Right lung (tissue), 5 donors: Measurements from ENCODE around the gene OLIG3. TPM values are rescaled to one million over a fixed set of nuclear protein-coding genes. Genes with fewer than 3 reads are reported as not detected.

Experiments used
- DNase-seq, 2 donors: peaks; one replicate each; pipeline ENCODE4 v3.0.0-alpha.2; 2013
- polyA plus RNA-seq, 5 donors: library from polyadenylated mRNA; unstranded; fragments of 120-200 nt; gene quantifications; one replicate each; pipeline versions ENCODE4 v1.2.1 to v1.2.3, GENCODE V29; 2013; ENCODE audit warnings: inconsistent platforms in 1 of 5, low replicate concordance in 1 of 5; ENCODE audit not compliant: insufficient read length in 5 of 5, insufficient read depth in 1 of 5

OLIG3 gene
- polyA plus RNA-seq, 5 donors: not detected

DNA sequence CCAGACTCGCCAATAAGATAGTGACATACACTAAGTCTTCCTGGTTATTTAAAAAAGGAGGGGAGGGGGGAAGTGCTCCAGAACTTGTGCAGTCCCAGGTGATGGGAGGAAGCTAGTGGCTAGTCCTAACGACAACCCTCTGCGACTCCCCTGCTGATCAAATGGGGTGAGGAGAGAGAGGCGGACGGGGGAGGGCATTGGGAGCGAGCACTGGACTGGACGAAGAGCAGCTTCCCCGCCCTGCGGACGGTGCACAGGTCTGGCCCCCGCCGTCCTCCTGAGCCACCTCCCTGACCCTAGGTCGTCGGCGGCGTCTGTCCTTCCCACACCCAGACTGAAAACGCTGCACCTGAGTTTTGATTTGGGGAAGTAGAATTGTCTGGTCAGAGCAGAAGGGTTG, 2.2 kb upstream of the OLIG3 start:
- no peak for DNase-seq

DNA sequence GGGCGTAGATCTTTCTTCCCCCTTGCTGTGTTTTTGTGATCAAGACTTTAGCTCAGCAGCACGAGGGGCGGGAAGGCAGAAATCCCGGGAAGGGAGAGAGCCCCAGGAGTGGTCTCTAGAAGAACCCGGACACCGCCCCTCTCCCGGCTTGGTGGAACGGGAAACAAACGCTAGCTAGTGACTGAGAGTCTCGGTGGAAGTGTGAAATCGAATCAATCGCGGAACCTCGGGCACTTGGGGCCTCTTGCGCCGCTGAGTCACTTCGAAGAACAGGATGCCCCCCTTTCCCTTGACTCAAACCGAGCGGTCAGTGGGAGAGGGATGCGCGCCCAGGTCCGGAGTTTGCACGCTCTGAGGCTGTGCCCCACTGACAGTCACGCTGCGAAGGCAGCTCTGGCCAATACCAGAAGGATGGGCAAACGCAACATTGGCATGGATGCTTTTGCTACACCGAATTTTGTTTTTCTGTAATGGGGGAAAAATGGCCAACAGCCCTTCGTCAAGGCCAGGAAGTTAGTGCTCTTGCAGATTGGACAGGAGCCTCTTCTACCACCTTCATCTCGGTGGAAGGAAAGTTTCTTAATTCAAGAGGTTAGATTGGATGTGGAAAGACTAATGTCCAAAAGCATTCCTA, 1.6 kb upstream of the OLIG3 start:
- DNase-seq: no peak

DNA sequence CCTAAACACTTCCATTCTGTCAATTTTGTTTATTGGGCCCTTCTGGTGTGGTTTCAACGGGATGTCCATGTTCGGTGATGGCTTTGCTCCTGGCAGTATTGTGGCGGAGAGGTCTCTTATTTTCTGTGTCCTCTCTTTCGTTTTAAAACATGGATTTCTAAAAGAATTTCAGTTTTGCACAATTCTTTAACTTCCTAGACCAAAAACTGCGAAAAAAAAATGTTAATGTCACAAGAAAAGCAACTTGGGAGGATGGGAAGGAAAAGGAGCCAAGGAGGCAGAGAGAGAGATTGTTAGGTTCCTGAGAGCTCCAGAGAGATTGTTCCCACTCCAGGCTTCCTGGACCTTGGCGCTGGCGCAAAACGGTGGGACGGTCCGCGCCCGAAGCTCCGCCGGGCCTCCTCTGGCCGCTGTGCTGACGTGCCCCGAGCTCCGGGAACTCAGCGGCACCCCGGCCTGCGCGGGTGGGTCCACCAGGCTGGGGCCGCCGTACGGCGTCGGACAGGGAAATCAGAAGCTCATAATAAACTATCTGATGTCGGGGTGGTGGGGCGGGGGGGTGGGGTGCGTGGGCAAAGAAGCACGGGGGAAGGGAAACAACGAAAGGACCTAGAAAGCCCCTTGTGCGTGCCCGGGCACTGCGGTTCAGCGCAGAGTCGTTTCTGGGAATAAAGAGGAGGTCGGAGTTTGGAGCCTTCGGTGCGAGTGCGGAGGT, 951 bp upstream of the OLIG3 start:
- no peak for DNase-seq

DNA sequence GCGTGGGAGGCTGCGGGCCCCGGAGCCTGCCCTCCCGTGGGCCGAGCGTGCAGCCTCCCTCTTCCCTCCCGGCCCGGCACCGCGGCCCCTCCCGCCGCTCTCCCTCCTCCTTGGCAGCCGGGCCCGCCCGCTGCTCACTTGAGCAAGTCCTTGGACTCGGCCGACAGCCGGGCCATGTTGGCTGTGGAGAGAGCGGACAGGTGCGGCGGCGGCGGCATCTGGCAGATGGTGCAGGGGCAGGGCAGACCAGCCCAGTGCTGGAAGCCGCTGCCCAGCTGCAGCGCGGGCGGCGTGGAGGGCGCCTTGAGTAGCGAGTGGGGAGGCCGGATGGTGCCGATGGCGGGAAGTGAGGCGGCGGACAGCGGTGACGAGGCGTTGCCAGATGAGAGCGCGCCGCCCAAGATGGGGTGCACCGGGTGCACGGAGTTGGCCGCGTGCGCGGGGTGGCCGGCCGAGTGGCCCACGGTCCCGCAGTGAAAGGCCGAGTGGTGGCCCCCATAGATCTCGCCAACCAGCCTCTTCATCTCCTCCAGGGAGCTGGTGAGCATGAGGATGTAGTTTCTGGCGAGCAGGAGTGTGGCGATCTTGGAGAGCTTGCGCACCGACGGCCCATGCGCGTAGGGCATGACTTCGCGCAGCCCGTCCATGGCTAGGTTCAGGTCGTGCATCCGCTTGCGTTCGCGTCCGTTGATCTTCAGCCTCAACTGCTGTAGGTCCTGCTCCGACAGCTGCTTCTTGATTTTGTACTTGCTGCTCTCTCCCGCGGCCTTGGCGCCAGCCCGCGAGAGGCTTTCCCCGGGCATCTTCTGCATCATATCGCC, 766 bp downstream of the OLIG3 start:
- DNase-seq: peak in 1 of 2 donors; percentile 6

DNA sequence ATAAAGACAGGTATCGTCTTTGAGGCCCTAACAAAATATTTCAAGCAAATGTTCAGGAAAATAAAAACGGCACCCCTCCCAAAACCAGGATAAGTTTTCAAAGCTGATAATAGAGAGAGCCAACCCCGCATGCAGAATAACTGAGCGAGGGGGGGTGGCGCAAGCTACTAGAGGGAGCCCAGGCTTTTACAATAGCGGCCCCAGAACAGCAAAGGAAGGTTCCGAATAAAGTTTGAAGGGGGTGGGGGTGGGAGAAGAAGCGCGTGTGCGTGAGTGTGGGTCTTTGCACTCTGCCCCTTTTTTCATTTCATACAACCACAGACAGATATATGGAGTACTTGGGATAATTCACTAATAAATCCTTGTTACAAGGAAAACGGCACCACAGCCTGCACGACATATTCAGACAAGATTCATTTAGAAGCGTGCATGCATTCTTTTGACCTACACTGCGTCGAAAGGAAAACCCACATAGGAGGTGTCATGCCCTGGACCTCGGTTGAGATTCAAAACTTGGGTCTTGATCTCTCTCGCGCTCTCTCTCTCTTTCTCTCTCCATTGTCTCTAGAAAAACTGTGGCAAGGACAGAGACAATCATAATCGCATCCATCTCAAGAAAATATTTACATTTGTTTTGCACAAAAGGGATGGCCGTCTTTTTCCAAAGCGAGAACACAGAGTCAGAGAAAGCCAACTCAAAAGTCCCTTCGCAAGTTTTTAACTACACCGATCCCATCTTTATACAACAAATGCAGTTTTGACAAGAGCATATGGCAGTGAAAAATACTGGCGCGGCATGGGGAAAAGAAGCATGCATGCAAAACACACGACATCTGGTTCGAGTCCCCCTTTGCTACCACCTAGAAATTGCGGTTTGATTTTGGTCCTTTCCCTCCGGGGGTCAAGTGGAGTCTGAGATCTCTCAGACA, 1.6 kb downstream of the OLIG3 start:
- no peak for DNase-seq

DNA sequence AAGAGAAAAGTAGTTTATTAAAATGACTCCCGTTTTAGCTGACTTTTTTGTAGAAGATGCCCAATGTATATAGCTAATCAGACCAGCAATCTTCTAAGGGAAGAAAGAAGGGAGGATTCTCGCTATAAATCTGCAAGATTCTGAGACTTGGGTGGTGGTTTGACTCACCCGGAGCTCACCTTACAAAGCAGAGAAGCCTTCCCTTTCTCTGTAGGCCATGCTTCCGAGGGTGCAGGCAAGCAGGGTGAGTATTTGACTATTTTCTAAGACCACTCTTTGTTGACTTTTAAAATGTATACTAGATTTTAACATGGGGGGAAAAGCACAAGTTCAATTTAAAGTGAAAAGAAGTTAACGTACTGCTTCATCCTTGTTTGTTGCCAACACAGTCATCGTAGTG, 2.7 kb downstream of the OLIG3 start:
- no peak for DNase-seq

DNA sequence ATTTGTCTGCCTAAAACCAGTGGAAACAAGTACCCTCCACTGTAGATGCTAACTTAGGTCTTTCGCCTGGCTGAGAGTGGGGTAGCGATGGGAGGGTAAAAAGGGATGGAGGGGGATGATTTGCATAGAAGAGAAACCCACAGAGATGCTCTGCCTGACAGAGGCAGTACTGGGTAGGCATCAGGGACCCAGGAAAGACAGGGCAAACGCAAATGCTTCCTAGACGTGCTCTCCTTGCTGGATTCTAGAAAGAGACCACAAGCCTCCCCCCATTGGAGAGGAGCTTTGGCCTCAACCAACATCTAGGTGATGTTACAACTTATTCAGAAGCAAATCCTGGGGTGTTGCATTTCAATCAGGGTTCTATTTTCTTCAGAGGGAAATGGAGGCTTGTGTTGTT, 3.2 kb downstream of the OLIG3 start:
- DNase-seq: no peak

DNA sequence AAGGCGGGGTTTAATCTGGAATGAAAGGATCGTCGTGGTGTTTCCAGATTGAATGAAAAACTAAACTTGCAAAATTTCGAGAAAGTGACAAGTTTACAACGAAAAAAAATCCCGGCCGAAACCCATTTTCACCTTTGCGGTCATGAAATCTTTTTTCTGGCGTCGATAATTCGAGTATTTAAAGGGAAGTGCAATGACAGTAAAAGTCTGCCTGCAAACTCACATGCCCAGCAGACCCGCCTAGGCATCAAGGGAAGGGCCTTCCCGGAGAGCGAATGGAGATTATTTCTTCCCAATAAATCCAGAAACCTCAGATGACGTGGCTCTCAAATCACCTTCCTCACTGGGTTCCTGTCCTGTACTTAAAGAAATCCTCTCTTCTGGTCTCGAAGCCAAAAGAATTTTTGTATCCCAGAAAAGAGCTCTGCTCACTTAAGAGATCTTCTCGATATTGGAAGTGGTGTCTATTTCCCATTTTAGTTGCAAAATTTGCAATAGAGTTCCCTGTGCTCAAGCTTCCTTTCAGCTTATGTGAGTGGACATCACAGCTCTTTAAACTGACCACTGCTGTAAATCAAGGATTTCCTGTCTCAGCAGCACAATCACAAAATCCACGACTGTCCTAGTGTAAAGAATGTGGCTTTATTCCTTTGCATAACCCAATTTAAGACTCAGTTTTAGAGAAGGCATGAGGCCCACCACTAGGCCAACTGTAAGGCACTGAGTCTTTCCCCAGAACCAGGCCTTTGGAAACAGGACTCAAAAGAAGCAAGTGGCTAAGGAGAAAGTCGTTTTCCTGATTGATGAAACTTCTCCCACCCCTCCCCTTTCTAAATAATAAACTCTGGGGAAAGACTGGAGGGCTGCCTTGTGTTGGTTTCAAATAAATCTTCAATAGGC, 3.9 kb downstream of the OLIG3 start:
- no peak for DNase-seq

DNA sequence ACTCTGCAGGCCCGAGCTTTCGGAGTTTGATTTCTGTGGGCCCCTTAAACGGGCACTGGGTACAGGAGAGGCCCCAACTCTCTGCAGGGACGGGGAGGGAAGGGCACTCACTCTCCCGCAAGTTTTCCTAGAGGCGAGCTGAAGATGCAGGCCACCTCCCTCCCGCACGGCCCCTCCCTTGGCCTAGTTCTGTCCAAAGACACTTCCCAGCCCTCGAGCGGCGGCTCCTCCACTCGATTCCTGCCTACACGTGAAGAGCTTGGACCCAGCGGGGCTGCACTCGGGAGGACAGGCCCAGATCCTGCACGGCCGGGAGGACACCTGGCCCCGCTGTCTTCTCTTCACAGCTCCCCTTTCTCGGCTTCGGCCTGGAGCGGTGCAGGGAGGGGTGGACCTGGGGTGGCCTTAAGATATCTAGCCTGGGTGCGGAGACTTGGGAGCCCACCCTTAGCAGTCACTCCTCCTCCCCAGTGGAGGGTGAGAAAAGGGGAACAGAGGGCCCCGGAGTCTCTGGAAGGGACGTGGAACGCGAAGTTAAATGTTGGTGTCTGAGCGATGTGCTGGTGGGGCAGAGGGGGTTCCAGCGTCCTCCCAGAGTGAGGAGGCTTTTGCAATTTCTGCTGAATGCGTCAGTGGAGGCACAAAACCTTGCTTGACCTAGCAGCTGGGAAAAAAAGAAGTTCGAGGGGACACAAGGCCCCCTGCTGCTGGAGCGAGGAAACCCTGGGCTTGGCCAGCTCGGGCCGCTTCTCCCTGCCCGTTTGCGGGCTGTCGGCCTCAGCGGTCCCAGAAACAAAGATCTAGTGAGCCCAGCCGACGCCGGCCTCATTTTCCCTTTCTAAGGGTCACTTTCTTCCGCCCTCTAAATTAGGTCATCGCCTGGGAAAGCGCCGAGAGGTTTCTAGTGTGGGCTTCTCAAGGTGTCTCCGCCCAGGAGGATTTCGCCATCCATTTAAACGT, 4.9 kb downstream of the OLIG3 start:
- peak in 1 of 2 donors; percentile 11 for DNase-seq

DNA sequence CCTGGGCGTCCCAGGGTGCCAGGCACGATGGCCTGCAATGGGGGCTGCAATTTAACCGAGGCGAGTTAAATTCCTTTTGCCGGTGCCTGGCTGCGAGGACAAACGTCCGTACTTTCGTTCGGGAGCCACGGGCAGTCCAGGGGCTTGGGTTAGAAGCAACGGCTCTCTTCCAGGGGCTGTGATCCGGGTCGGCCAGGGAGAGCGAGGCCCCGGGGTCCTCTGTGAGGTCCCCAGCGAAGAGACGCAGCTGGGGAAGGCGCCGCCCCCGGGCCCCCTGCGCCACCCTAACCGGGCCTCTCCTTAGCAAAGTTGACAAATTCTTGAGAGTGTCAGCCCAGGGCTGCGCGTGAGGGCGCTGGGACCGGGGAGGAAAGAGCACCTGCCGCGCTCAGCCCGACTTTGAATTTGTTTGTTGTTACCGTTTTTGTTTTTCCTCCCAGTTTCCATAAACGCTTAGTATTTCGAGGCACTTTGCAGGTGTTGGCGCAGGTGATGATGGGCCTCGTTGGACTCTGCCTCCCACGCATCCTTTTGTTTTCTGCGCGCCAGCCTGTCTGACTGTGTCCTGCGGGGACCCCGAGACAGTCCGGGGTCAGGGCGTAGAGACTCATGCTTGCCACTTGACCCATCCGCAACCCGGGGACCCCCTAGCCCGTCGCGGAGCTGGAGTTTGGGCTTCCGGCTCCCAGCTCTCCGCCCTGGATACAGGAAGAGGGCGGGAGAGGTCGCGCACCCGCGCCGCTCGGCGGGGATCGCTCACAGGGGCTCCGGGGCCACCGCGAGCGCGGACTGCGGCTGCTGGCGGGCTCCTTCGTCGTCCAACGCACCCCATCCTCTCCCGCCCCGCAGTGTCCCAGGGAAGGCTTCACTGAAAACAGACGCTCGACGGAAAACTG, 5.8 kb downstream of the OLIG3 start:
- DNase-seq: peak in 1 of 2 donors; percentile 8

DNA sequence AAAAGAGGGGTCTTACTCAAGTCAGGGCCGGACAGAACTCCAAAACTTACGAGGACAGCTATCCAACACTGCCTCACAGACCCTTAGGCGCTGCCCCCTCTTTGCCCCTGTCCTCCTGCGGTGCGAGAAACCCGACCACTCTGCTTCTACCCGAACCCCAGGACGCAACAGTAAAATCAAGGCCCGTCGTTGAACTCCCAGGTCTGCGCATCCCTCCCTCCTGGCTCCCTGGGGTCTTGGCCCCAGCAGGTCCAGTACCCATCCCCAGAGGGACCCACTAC, 6.4 kb downstream of the OLIG3 start:
- DNase-seq: no peak

DNA sequence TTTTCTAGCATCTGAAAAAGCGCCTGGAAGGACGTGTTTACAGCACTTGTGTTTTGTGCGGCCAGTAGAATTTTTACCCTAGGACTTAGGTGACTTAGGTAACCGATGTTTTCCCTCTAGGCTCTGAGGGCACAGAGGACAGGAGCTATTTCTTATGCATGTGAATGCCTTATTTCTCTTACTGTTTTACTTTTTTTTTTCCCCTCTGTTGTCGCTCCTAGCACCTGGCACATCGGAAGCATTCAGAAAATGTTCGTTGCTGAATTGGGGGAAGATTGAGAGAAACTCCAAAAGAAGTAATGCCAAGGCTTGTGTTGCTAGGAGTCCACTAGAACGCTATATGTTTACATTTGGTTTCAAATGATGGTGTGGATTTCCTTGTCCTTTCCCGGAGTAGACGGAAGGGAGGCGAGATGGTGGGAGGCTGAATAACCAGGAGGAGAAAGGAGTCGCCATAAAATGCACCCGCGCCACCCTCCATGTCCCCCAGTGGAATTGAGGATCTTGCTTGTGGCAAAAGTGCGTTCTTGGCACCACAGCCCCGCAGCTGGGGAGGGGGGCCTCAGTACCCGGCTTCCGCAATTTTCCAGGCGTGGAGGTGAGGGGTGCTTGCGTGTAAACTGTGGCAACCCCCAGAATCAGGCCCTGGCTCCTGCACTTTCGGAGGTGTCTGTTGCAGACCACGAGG, 6.9 kb downstream of the OLIG3 start:
- DNase-seq: no peak

DNA sequence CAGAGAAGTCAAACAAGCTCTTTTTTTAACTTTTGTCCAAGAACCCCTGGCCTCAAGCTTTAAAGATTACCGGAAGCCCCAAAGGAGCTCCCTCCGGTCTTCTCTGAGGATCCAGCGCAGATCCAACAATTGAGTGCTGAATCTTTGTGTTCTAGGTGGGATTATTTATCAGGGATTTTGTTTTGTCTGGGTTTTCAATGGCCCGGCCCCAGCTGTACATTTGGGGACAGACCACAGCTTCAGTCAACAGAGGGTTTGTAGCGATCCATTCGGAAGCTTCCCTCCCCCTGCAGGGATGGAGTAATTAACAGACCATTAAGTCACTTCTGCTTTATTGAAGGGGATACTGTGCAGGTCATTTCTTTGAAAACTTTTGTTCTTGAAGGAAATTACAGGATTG, 7.8 kb downstream of the OLIG3 start:
- DNase-seq: no peak

DNA sequence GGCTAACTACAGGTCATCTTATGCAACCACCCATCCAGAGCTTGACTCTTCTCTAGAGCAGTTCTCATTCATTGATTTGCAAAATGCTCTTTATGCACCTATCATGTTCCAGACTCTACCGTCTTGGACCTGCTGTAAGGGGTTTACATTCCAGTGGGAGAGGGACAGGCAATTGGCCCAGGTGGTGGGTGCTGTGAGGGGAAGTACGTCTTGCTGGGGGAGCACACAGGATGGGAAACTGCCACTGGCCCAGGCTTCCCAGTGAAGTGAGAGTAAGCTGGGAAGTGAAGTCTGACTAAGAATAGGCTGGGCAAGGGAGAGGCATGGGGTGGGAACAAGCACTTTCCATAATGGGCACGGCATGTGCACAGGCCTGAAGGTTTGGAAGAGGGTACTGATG, 13.8 kb downstream of the OLIG3 start:
- no peak for DNase-seq

DNA sequence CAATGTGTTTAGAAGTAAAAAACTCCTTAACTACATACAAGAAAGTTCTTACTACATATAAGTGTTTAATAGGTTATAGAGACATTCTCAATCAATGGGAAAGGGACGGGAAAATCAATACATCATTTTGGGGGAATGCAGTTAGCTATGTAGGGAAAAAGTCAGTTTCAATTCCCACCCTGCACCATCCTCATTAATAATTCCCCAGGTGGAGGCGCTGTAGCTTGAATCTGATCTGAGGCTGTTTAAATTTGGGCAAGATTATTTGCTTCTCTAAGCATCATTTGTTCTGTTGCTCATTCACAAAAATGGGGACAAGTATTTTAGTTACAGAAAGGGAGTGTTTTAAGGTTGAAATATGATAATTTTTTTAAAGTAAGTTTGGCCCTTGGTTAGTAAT, 19.1 kb downstream of the OLIG3 start:
- no peak for DNase-seq

DNA sequence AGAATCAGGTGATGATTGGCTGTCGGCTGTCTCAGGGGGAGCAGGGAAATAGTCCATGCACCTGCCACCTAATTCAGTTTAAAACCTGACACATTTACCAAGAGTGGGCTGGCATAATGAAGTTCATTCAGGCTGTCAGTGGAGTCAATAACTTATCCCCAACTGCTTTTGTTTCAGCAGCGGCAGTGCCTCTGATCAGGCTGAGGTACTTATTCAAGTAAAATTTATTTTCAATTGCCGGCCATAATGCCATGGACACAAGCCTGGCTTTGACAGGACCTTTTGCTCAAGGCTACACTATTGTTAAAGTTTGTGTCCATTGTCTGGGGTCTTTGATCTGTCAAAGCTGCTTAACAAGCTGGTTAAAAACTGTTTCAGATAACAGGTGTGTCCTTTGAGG, 20.6 kb downstream of the OLIG3 start:
- no peak for DNase-seq

DNA sequence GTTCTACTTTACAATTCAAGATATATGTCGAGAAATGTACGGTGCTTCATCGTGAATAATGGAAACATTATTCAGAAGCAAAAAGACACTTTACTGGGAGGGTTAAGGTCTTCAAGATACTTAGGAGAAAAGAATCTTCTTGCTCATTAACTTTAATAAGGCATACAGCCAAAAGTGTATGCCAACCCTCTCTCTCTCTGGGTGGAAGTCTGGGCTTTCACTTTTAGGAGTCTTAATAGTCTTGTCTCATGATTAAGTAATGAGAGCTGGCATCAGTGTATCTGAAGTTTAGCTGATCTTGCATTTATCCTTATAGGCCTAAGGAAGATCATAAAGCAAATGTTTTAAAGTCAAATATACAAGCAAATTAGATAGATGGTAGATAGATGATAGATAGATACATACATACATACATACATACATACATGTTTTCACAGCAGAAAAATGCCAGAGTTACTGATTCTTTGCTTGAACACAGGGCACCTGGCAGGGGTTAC, 21.5 kb downstream of the OLIG3 start:
- no peak for DNase-seq

DNA sequence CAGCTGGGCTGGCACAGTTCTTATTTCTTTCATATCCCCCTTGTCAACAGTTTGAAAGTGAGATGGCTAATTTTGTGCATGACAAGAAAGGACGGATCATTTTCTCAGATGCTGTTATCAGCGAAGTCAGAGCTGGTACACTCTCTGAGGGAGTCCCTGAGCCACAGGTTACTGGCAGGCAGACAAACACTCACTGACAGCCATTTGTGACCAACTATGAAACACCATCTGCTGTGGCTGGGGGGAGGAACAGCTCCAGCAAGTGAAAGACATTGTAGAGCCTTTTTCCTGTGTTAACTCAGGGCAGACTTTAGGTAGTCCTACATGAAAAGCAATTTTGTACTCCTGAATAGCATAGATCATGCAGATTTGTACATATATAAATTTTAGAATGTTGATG, 22.2 kb downstream of the OLIG3 start:
- DNase-seq: no peak
